Smooth muscle cell (in vitro differentiated cells): ENCODE measurements around the gene CHCHD5. TPM values are rescaled to one million over a fixed set of nuclear protein-coding genes. Genes with fewer than 3 reads are reported as not detected.

Experiments
- DNase-seq: peaks from one replicate; lab custom pipeline; 2025; ENCODE audit not compliant: unreplicated experiment; lab: John Stamatoyannopoulos, UW
- H2AFZ ChIP-seq: fragments of 200-600 bp; sonication (generic); 2 replicates; pipeline ENCODE4 v1.6.0; 2016; ENCODE audit warnings: antibody characterized with exemption, low read depth, mild to moderate bottlenecking
- H3F3A ChIP-seq: fragments of 200-600 bp; sonication (generic); 2 replicates; pipeline ENCODE4 v1.6.0; 2017; ENCODE audit warnings: antibody characterized with exemption, low read depth
- H3K27ac ChIP-seq: fragments of 200-600 bp; sonication (generic); 2 replicates; pipeline ENCODE4 v1.5.1; 2016; ENCODE audit warnings: low read depth, mild to moderate bottlenecking
- H3K27me3 ChIP-seq: fragments of 200-600 bp; sonication (generic); 2 replicates; pipeline ENCODE4 v1.6.1; 2016; ENCODE audit warnings: low read depth, mild to moderate bottlenecking
- H3K36me3 ChIP-seq: fragments of 200-600 bp; sonication (generic); 2 replicates; pipeline ENCODE4 v1.5.1; 2016; ENCODE audit warnings: low read depth
- H3K4me1 ChIP-seq: fragments of 200-600 bp; sonication (generic); 2 replicates; pipeline ENCODE4 v1.5.1; 2016; ENCODE audit warnings: low read depth
- H3K4me2 ChIP-seq: fragments of 200-600 bp; sonication (generic); 2 replicates; pipeline ENCODE4 v1.6.0; 2016; ENCODE audit warnings: mild to moderate bottlenecking
- H3K4me3 ChIP-seq: fragments of 200-600 bp; sonication (generic); 2 replicates; pipeline ENCODE4 v1.5.1; 2016; ENCODE audit warnings: mild to moderate bottlenecking
- H3K79me2 ChIP-seq: fragments of 200-600 bp; sonication (generic); 2 replicates; pipeline ENCODE4 v1.6.0; 2016; ENCODE audit warnings: low read depth, mild to moderate bottlenecking
- H3K9ac ChIP-seq: fragments of 200-600 bp; sonication (generic); 2 replicates; pipeline ENCODE4 v1.6.0; 2016; ENCODE audit warnings: low read depth
- H3K9me3 ChIP-seq: fragments of 200-600 bp; sonication (generic); replicated peaks from 2 replicates; pipeline ENCODE4 v1.5.1; 2016; ENCODE audit warnings: low read depth
- H4K20me1 ChIP-seq: fragments of 200-600 bp; sonication (generic); 2 replicates; pipeline ENCODE4 v1.6.0; 2016; ENCODE audit warnings: low read depth
- CTCF ChIP-seq: fragments of 200-600 bp; sonication (generic); IDR thresholded peaks from 2 replicates; pipeline ENCODE4 v1.5.1; 2017; ENCODE audit warnings: borderline replicate concordance, mild to moderate bottlenecking, antibody characterized with exemption; ENCODE audit not compliant: insufficient read depth, poor library complexity, severe bottlenecking
- WGBS: methylation state at CpG from one replicate; pipeline ENCODE4 v1.1.7; 2016; ENCODE audit warnings: low lambda C conversion rate; 5-methylcytosine and 5-hydroxymethylcytosine counted together
- polyA plus RNA-seq: library from polyadenylated mRNA; unstranded; fragments of >200 nt; fragmentation: Nextera tagmentation; extraction: Ambion mirVana; gene quantifications from 2 replicates; pipeline ENCODE4 v1.2.1, GENCODE V29; 2016
- total RNA-seq: library from RNA; depleted of rRNA; stranded (reverse); fragments of >200 nt; gene quantifications from 2 replicates; pipeline ENCODE4 v1.2.3, GENCODE V29; 2014

Gene CHCHD5
- total and polyA plus RNA-seq, 2 experiments from 2014 or later: 14.3 to 56.4 TPM

- Histone ChIP-seq H3K4me2 (peak overlapping the region; percentile 39), H3K27ac (peak overlapping the region; percentile 17)
These were observed 45.9 kb downstream of the CHCHD5 start for GRCh38 chr2:112630268-112630667.

GRCh38 chr2:112633708-112634107 is 49.3 kb downstream of the CHCHD5 start:
- Histone ChIP-seq H3K9ac (no peak overlapping the region), H3K4me2 (peak overlapping the region; percentile 27), H3K27ac (peak overlapping the region; percentile 50), H3K27me3 (no peaks in the 10 kb centered on the region), H4K20me1 (no peaks in the 10 kb centered on the region), H2AFZ (peak overlapping the region; percentile 10), H3F3A (peaks cover 11% of the 10 kb centered on the region), H3K9me3 (no peaks in the 10 kb centered on the region), H3K79me2 (no peaks in the 10 kb centered on the region), H3K4me3 (no peak overlapping the region), H3K36me3 (no peaks in the 10 kb centered on the region), H3K4me1 (peaks cover 36% of the 10 kb centered on the region)
- WGBS: 80% methylated on average over 5 of the region's 5 CpGs
- no peak for DNase-seq
- TF ChIP-seq CTCF: no peak

More at GRCh38 chr2:112630268-112630667, 45.9 kb downstream of the CHCHD5 start:
- peak overlapping the region; percentile 63 for H2AFZ ChIP-seq
- peaks cover 20% of the 10 kb centered on the region for H3F3A ChIP-seq
- no peaks in the 10 kb centered on the region for H3K9me3 ChIP-seq
- H3K4me3 ChIP-seq: no peak overlapping the region
- no peak overlapping the region for H3K9ac ChIP-seq
- H3K27me3 ChIP-seq: no peaks in the 10 kb centered on the region
- no peaks in the 10 kb centered on the region for H3K79me2 ChIP-seq
- no peaks in the 10 kb centered on the region for H3K36me3 ChIP-seq
- TF ChIP-seq CTCF: no peak
- H3K4me1 ChIP-seq: peaks cover 47% of the 10 kb centered on the region
- no peaks in the 10 kb centered on the region for H4K20me1 ChIP-seq
- WGBS: 59% methylated on average over 4 of the region's 4 CpGs
- no peak for DNase-seq

GRCh38 chr2:112634153-112634873 is 49.9 kb downstream of the CHCHD5 start:
- no peaks in the 10 kb centered on the region for H3K36me3 ChIP-seq
- no peak overlapping the region for H3K9ac ChIP-seq
- H3K79me2 ChIP-seq: no peaks in the 10 kb centered on the region
- peaks cover 34% of the 10 kb centered on the region for H3K4me1 ChIP-seq
- peak overlapping the region; percentile 10 for H2AFZ ChIP-seq
- 56% methylated on average over 15 of the region's 16 CpGs for WGBS
- no peaks in the 10 kb centered on the region for H3K27me3 ChIP-seq
- H3K9me3 ChIP-seq: no peaks in the 10 kb centered on the region
- H3K27ac ChIP-seq: peak overlapping the region; percentile 50
- no peak for TF ChIP-seq CTCF
- no peak for DNase-seq
- no peaks in the 10 kb centered on the region for H4K20me1 ChIP-seq
- H3K4me2 ChIP-seq: peak overlapping the region; percentile 27
- peaks cover 7% of the 10 kb centered on the region for H3F3A ChIP-seq
- no peak overlapping the region for H3K4me3 ChIP-seq

GRCh38 chr2:112634874-112635157 is 50.4 kb downstream of the CHCHD5 start:
- Histone ChIP-seq H3K9me3 (no peaks in the 10 kb centered on the region), H3K79me2 (no peaks in the 10 kb centered on the region), H3K4me1 (peaks cover 29% of the 10 kb centered on the region), H3K9ac (no peak overlapping the region), H3K4me3 (no peak overlapping the region), H3K4me2 (no peak overlapping the region), H3K36me3 (no peaks in the 10 kb centered on the region), H3F3A (peaks cover 5% of the 10 kb centered on the region), H2AFZ (no peak overlapping the region), H3K27me3 (no peaks in the 10 kb centered on the region), H4K20me1 (no peaks in the 10 kb centered on the region), H3K27ac (no peak overlapping the region)
- no peak for TF ChIP-seq CTCF
- WGBS: 94% methylated on average over 6 of the region's 6 CpGs
- DNase-seq: no peak
